Activated naive CD4-positive, alpha-beta T cell treated with anti-CD3 and anti-CD28 coated beads, Interleukin-2, amount 50 U/mL, for 24 hours (primary cell): ENCODE measurements around the gene BCAT1.
"Not testable (repeated sequence)": the region's sequence is repeated elsewhere in the genome, so short reads cannot be mapped to it uniquely, and the experiment has no call there.

ENCODE experiments used
- H3K27ac Mint-ChIP-seq: one replicate; pipeline ENCODE4 v1.8.0; 2021; ENCODE audit warnings: mild to moderate bottlenecking, mixed read lengths
- H3K27me3 Mint-ChIP-seq: one replicate; pipeline ENCODE4 v1.8.0; 2021; ENCODE audit warnings: mixed read lengths
- H3K36me3 Mint-ChIP-seq: one replicate; pipeline ENCODE4 v1.8.0; 2021; ENCODE audit warnings: mixed read lengths
- H3K4me1 Mint-ChIP-seq: one replicate; pipeline ENCODE4 v1.8.0; 2021; ENCODE audit warnings: mixed read lengths
- H3K4me3 Mint-ChIP-seq: one replicate; pipeline ENCODE4 v1.8.0; 2021; ENCODE audit warnings: mild to moderate bottlenecking, mixed read lengths
- H3K9me3 Mint-ChIP-seq: one replicate; pipeline ENCODE4 v1.8.0; 2021; ENCODE audit warnings: mixed read lengths

The BCAT1 gene

DNA sequence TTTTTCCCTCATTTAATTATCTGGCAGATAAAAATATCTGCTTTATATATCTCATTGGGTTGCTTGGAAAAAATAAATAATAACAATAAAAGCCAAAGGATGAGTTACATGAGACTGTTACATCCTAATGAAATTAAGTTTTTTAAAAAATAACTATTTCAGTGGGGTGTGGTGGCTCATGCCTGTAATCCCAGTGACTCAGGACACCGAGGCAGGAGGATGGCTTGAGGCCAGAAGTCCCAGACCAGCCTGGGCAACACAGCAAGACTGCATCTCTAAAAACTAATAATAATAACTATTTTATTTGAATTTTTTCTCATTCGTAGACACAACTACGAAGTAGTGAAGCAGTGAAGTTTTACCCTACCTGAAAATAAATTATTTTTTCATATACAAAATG lies 103.3 kb downstream of the BCAT1 start:
- no peaks in the 10 kb centered on the region for H3K36me3 Mint-ChIP-seq

DNA sequence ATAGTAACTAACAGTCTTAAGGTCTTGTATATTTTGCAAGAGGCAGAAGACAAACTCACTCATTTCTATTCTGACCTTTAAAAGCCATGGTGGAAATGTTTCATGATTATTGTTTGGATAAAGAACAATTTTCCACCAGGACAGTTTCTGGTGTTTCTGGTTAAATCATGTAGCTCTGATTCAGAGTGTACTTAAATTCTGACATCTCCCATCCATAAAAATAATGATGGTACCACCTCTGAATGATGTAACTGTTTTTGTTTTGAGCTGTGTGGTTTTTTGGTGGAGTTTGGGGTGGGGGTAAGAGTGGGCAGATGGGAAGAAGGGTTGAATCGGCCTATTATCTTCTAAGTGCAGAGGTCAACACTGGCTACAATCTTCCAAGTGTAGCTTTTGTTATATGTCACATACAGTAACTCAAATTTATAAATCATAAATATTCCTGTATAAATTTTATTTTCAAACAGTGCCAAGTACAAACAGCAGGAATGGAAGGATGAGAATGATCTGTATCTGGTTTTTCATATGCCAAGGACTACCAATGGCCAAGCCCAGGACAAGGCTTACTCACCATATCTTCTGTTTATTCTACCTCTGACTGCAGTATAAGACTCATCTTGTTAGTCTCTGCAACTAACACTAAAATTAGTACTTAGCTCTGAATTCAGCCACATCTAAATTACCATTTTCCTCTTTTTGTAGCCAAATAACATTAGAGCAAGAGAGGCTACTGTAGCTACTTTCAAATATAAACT lies 108.7 kb downstream of the BCAT1 start:
- Mint-ChIP-seq H3K36me3 (peaks cover 1% of the 10 kb centered on the region), H3K4me3 (peak overlapping the region; percentile 45), H3K4me1 (peaks cover 22% of the 10 kb centered on the region), H3K27ac (peak overlapping the region; percentile 87), H3K9me3 (no peaks in the 10 kb centered on the region), H3K27me3 (peaks cover 5% of the 10 kb centered on the region)

More for the DNA sequence above, 103.3 kb downstream of the BCAT1 start:
- no peaks in the 10 kb centered on the region for H3K9me3 Mint-ChIP-seq
- peaks cover 10% of the 10 kb centered on the region for H3K27me3 Mint-ChIP-seq
- H3K4me1 Mint-ChIP-seq = no peaks in the 10 kb centered on the region
- no peak overlapping the region for H3K27ac Mint-ChIP-seq
- H3K4me3 Mint-ChIP-seq = no peak overlapping the region

DNA sequence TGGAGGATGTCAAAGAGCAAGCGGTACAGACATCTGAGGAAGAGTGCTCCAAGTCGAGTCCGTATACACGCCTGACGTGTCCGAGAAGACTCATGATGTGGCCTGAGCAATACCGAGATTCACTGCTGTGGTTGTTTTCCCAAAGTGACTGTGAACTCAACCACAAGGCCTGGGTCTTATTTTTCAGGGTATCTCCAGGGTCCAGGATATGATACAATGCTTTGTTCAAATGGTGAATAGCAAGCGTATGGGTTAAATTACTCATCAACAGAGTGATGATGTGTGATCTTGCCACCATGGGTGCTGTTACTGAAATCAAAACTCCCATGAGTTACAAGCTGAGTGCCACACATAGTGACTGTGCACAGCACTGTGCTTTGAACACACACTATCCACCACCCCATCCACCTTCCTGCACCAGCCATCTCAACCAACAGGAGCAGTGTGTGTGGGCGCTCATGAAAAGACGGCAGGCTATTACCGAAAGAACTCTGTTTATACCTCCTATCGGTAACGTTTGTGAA lies 109.6 kb downstream of the BCAT1 start:
- Mint-ChIP-seq H3K36me3 (peaks cover 1% of the 10 kb centered on the region), H3K27me3 (peaks cover 5% of the 10 kb centered on the region), H3K4me1 (peaks cover 22% of the 10 kb centered on the region), H3K9me3 (no peaks in the 10 kb centered on the region), H3K4me3 (peak overlapping the region; percentile 0), H3K27ac (peak overlapping the region; percentile 69)

DNA sequence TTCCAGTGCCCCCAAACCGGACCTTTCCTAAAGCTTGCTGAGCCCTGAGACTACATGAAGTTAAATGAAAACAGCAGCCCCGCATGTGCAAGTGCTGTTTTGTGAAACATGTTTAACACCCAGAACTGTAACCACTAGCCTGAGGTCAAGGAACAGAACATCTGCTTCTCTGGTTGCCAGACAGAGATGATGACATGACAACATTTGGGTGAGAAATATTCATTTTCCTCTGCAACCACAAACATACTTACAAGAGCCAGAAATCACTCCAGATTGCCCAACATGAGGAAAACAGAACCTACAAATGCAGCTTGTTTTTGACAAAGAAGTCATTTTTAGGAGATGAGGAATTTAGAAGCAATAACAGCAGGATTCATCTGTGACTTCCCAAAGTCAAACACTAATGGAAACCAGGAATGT lies 110.4 kb downstream of the BCAT1 start:
- Mint-ChIP-seq H3K27ac (peak overlapping the region; percentile 20), H3K9me3 (no peaks in the 10 kb centered on the region), H3K4me3 (no peak overlapping the region), H3K4me1 (peaks cover 22% of the 10 kb centered on the region), H3K27me3 (peaks cover 4% of the 10 kb centered on the region), H3K36me3 (peaks cover 1% of the 10 kb centered on the region)

DNA sequence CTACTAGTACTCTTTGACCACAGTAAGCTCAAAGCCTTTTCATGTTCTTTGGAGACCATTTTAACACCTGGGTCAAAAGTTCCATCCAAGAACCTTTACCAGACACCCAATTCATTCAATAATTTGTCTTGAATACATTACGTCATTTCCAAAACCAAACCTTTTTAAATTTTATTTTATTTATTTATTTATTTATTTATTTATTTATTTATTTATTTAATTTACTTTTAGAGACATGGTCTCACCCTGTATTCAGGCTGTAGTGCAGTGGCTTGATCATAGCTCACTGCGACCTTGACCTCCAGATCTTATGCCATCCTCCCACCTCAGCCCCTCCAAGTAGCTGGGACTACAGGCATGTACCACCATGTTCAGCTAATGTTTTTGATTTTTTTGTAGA lies 113.5 kb downstream of the BCAT1 start:
- peaks cover 4% of the 10 kb centered on the region for H3K27me3 Mint-ChIP-seq
- no peak overlapping the region for H3K27ac Mint-ChIP-seq
- peaks cover 22% of the 10 kb centered on the region for H3K4me1 Mint-ChIP-seq
- H3K4me3 Mint-ChIP-seq = no peak overlapping the region
- no peaks in the 10 kb centered on the region for H3K9me3 Mint-ChIP-seq
- peaks cover 1% of the 10 kb centered on the region for H3K36me3 Mint-ChIP-seq

DNA sequence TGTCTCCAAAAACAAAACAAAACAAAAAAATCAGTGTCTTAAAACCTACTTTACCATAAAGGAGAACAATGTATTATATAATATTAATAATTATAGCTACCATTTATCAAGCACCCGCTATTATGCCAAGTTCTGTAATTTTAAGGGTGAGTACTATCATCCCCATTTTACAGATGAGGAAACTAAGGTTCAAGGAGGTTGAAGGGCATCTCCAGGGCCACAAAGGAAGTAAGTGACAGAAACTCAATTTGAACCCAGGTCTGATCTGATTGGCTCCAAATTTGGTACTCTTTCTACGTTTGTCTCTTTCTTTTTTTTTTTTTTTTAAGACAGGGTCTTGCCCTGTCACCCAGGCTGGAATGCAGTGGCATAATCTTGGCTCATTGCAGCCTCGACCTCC lies 115.4 kb downstream of the BCAT1 start:
- no peaks in the 10 kb centered on the region for H3K9me3 Mint-ChIP-seq
- peaks cover 2% of the 10 kb centered on the region for H3K27me3 Mint-ChIP-seq
- peaks cover 1% of the 10 kb centered on the region for H3K36me3 Mint-ChIP-seq
- peaks cover 7% of the 10 kb centered on the region for H3K4me1 Mint-ChIP-seq
- no peak overlapping the region for H3K4me3 Mint-ChIP-seq
- no peak overlapping the region for H3K27ac Mint-ChIP-seq

DNA sequence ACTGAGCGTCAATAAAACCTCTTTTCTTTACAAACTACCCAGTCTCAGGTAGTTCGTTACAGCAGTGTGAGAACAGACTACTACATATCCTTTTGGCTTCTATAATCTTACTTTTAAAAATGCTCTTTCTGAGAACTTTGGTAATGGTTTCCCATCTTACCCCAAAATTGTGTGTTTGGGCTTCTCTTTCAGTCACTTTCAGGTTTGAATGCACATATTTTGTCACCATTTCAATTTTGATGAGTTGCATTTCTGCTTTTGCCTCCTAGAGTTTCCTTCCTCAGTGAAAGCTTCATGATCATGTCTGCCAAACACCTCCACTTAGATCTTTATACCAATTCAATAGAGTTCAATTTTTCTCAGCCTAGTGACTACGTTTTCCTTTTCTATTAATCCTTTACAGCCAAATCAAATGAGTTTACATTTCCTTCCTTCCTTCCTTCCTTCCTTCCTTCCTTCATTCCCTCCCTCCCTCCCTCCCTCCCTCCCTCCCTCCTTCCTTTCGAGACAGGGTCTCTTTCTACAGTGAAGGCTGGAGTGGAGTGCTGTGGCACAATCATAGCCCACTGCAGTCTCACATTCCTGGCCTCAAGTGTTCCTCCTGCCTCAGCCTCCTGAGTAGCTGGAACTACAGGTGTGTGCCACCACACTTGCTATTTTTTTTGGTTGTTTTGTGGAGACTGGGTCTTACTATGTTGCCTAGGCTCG lies 124.9 kb downstream of the BCAT1 start:
- Mint-ChIP-seq H3K27me3 (no peaks in the 10 kb centered on the region), H3K9me3 (no peaks in the 10 kb centered on the region), H3K27ac (no peak overlapping the region), H3K4me1 (peaks cover 3% of the 10 kb centered on the region), H3K4me3 (no peak overlapping the region), H3K36me3 (no peaks in the 10 kb centered on the region)

DNA sequence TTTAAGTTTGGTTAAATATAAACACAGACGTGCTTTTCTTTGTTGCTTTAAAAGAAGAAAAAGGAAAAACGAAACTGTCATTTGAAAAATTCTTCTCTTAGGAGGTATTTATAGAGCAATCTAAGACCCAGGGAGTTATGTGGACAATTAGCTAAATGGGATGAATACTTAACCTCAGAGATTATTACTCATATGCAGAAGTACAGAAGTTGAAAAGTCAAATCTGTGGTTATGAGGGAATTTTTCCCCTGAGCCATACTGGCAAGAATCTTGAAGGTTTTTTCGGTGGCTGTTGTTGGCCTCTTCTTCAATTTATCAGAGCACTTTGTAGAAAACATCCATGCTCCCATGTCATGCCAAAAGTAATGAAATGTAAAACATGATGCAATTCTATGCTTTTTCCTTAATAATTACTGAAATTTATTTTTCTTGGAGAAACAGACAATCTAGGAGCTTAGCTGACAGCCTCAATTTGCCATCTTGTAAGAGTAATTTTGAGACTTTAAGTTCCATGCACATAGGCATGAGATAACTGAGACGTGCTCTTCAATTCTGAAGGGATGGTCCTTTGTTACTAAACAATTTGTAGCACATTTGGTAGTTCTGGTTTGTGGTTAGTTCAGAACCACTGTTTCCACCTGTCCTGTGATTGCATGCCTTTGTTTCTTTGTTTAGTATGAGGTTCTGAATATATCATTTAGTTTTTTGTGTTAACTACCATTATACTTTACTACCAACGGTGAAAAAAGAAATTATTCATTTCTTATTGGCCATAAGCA lies 126.6 kb downstream of the BCAT1 start:
- Mint-ChIP-seq H3K27me3 (no peaks in the 10 kb centered on the region), H3K27ac (no peak overlapping the region), H3K4me1 (peaks cover 3% of the 10 kb centered on the region), H3K36me3 (no peaks in the 10 kb centered on the region), H3K4me3 (no peak overlapping the region), H3K9me3 (no peaks in the 10 kb centered on the region)

DNA sequence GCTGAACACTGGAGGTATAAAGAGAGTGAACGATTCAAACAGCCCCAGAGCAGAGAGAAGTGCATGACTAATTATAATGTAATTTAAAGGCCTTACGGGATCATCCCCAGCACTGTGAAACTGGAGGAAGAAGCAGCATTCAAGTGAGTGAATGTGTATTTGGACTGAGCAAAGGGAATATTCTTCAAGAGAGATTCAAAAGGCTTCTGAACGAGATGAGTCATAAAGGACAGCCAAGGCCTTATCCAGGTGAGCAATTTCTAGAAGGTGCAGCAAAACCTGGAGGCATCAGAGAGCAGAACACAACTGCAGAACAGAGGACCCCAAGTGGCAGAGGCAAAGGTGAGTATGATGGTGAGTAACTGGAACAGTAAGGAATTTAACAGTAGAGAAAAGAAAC lies 127.2 kb downstream of the BCAT1 start:
- peaks cover 3% of the 10 kb centered on the region for H3K4me1 Mint-ChIP-seq
- H3K4me3 Mint-ChIP-seq = no peak overlapping the region
- H3K27ac Mint-ChIP-seq = no peak overlapping the region
- no peaks in the 10 kb centered on the region for H3K9me3 Mint-ChIP-seq
- no peaks in the 10 kb centered on the region for H3K27me3 Mint-ChIP-seq
- no peaks in the 10 kb centered on the region for H3K36me3 Mint-ChIP-seq

DNA sequence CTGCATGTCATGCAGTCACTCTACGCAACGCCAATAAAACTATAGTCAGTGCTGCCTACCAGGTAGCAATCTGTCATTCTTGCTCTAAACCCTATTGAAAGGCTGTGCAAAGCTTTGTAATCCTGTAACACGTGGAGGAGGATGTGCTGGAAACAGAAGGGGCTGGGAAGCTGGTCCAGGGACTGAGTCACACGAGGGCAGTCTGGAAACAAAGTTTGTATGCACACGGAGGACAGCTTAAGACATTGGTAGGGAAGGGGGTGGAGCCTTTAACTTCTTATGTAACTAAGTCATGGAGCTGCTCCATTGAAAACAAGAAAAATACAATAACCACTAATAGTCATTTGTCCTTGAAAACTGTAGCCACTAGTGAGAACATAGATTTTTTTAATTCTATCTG lies 128.0 kb downstream of the BCAT1 start:
- H3K36me3 Mint-ChIP-seq = no peaks in the 10 kb centered on the region
- no peak overlapping the region for H3K4me3 Mint-ChIP-seq
- H3K9me3 Mint-ChIP-seq = no peaks in the 10 kb centered on the region
- H3K27ac Mint-ChIP-seq = no peak overlapping the region
- no peaks in the 10 kb centered on the region for H3K27me3 Mint-ChIP-seq
- H3K4me1 Mint-ChIP-seq = peaks cover 4% of the 10 kb centered on the region

DNA sequence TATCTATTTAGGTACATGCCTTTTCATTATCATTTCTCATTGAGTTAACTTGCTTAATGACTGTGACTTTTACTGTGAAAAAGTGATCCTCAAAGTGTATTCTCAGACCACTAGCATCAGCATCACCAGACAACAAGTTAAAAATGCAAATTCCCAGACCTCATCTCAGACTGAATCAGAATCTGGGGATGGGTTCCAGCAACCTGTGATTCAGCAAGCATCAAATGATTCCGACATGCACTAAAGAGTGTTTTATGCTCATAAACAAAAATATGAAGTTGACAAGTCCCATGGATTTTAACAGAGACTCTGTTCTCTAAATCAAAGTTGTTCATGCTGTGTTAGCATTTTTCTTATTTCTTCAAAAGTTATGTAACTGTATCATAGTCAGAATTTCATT lies 130.6 kb downstream of the BCAT1 start:
- no peaks in the 10 kb centered on the region for H3K36me3 Mint-ChIP-seq
- peaks cover 2% of the 10 kb centered on the region for H3K9me3 Mint-ChIP-seq
- H3K27ac Mint-ChIP-seq = no peak overlapping the region
- no peak overlapping the region for H3K4me3 Mint-ChIP-seq
- peaks cover 29% of the 10 kb centered on the region for H3K4me1 Mint-ChIP-seq
- no peaks in the 10 kb centered on the region for H3K27me3 Mint-ChIP-seq

DNA sequence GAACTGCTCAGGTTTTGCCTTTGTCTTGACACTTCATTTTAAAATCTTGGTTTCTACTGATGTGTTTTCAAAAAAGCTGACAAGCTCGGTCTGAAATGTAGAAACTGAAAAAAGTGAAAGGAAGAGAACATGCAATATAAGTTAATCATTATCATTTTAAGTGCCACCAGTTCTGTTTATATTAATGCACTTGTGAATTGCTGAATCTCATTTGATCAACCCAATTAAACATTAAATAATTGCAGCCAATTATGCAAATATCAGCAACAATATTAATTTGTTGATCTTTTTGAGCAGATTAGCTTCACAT lies 133.8 kb downstream of the BCAT1 start:
- Mint-ChIP-seq H3K9me3 (peaks cover 15% of the 10 kb centered on the region), H3K36me3 (peaks cover 2% of the 10 kb centered on the region), H3K4me1 (peaks cover 26% of the 10 kb centered on the region), H3K4me3 (peak overlapping the region; percentile 82), H3K27ac (no peak overlapping the region), H3K27me3 (peaks cover 2% of the 10 kb centered on the region)

DNA sequence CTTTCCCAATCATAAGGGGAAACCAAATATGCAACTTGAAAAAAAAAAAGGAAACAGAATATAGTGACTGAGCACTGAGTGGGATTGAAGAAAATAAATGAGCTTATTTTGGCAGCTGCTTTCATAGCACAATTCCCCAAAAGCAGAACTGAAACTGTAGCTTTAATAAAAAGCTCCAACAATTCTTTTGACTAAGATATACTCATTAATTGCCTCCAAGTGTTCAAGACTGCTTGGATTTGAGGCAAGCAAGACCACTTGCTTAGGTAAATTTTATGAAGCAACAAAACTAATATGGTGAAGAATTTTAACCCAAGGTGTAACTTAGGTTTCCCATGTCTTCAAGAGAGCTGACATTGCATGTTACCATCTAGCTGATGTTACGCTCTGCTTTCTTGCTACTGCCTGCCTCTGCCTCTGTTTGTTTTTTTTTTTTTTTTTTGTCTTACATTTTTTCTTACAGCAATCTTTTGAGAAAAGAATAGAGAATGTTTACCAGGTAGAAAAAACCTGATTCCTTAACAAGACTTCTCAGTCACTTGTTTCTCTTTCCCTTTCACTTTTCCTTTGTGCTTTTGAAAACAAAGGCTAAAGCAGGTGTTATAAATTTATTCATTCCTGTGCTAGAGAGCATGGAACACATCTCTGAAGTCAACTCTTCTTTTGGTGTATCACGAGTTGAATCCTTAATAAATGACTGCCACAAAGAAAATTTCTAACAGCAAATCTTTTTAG lies 134.4 kb downstream of the BCAT1 start:
- Mint-ChIP-seq H3K4me3 (peak overlapping the region; percentile 82), H3K9me3 (peaks cover 15% of the 10 kb centered on the region), H3K36me3 (peaks cover 2% of the 10 kb centered on the region), H3K27ac (peak overlapping the region; percentile 84), H3K27me3 (peaks cover 2% of the 10 kb centered on the region), H3K4me1 (peaks cover 26% of the 10 kb centered on the region)

DNA sequence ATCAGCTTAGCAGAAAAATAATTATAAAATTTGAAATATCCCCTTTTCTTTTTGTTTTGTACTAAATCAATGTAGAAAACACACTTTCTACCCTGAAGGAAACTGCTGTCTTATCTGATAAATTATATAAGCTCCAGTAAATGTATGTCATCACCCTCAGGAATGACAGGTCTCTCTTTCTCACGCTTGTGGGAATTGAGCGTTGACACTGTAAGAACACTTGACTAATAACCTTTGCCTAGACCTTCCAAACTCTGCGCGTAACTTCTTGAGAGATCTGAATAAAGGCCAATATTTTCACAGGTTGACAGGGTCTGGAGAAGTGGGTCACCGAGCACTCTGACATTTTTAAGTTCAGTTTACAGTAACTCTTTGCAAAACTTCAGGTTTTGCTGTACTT lies 138.5 kb downstream of the BCAT1 start:
- H3K36me3 Mint-ChIP-seq = peaks cover 2% of the 10 kb centered on the region
- peaks cover 5% of the 10 kb centered on the region for H3K27me3 Mint-ChIP-seq
- peaks cover 21% of the 10 kb centered on the region for H3K4me1 Mint-ChIP-seq
- H3K4me3 Mint-ChIP-seq = no peak overlapping the region
- peaks cover 15% of the 10 kb centered on the region for H3K9me3 Mint-ChIP-seq
- H3K27ac Mint-ChIP-seq = no peak overlapping the region

DNA sequence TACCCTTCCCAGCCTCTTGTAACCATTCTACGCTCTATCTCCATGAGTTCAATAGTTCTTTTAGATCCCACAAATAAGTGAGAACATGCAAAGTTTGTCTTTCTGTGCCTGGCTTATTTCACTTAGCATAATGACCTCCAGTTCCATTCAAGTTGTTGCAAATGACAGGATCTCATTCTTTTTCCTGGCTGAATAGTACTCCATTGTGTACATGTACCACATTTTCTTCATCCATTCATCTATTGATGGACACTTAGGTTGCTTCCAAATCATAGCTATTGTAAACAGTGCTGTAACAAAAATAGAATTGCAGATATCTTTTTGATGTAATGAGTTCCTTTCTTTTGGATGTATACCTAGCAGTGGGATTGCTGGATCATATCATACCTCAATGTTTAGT lies 139.6 kb downstream of the BCAT1 start:
- Mint-ChIP-seq H3K4me1 (peaks cover 10% of the 10 kb centered on the region), H3K9me3 (peaks cover 21% of the 10 kb centered on the region)
- not testable (repeated sequence) for H3K36me3 Mint-ChIP-seq, H3K27me3 Mint-ChIP-seq, H3K4me3 Mint-ChIP-seq, H3K27ac Mint-ChIP-seq
